ENCODE measurements around the gene MDGA2.

MDGA2 gene

GRCh38 chr14:47675466-47676314 is at the start of gene MDGA2:
TSS of gene MDGA2 (minus strand) at chr14:47675605.
- in situ Hi-C loops (cut with HindIII; ENCODE audit: low sequenced_read_pairs): no loop called here

- in situ Hi-C loops (cut with HindIII; ENCODE audit: low sequenced_read_pairs): no loop called here
Observed at GRCh38 chr14:47722929-47723693, 47.7 kb upstream of the MDGA2 start.

GRCh38 chr14:47720281-47720680 is 44.9 kb upstream of the MDGA2 start:
- in situ Hi-C loops (cut with HindIII; ENCODE audit: low sequenced_read_pairs): no loop called here

- in situ Hi-C loops (cut with HindIII; ENCODE audit: low sequenced_read_pairs): no loop called here
Observed at GRCh38 chr14:47715330-47715729, 39.9 kb upstream of the MDGA2 start.

- in situ Hi-C loops (cut with HindIII; ENCODE audit: low sequenced_read_pairs): no loop called here
Observed at GRCh38 chr14:47710581-47710980, 35.2 kb upstream of the MDGA2 start.

GRCh38 chr14:47705683-47706082 is 30.3 kb upstream of the MDGA2 start:
- in situ Hi-C loops (cut with HindIII; ENCODE audit: low sequenced_read_pairs): no loop called here

- in situ Hi-C loops (cut with HindIII; ENCODE audit: low sequenced_read_pairs): no loop called here
Observed at GRCh38 chr14:47691829-47692228, 16.4 kb upstream of the MDGA2 start.

GRCh38 chr14:47678993-47679392 is 3.6 kb upstream of the MDGA2 start:
- in situ Hi-C loops (cut with HindIII; ENCODE audit: low sequenced_read_pairs): no loop called here

GRCh38 chr14:47678157-47678556 is 2.8 kb upstream of the MDGA2 start:
- in situ Hi-C loops (cut with HindIII; ENCODE audit: low sequenced_read_pairs): no loop called here

- in situ Hi-C loops (cut with HindIII; ENCODE audit: low sequenced_read_pairs): no loop called here
Observed at GRCh38 chr14:47676315-47676617, 861 bp upstream of the MDGA2 start.

- in situ Hi-C loops (cut with HindIII; ENCODE audit: low sequenced_read_pairs): loop anchor here (25.0 kb wide), 1 partner anchor 87 kb away; no protein-coding TSS in a partner anchor
Observed at GRCh38 chr14:47674543-47675465, 601 bp downstream of the MDGA2 start.

- in situ Hi-C loops (cut with HindIII; ENCODE audit: low sequenced_read_pairs): loop anchor here (25.0 kb wide), 1 partner anchor 88 kb away; no protein-coding TSS in a partner anchor
Observed at GRCh38 chr14:47674148-47674542, 1.3 kb downstream of the MDGA2 start.

GRCh38 chr14:47665337-47666134 is 9.9 kb downstream of the MDGA2 start:
- in situ Hi-C loops (cut with HindIII; ENCODE audit: low sequenced_read_pairs): loop anchor here (25.0 kb wide), 1 partner anchor 97 kb away; no protein-coding TSS in a partner anchor

- in situ Hi-C loops (cut with HindIII; ENCODE audit: low sequenced_read_pairs): loop anchor here (25.0 kb wide), 1 partner anchor 100 kb away; no protein-coding TSS in a partner anchor
Observed at GRCh38 chr14:47662466-47662865, 12.9 kb downstream of the MDGA2 start.

GRCh38 chr14:47660158-47660557 is 15.2 kb downstream of the MDGA2 start:
- in situ Hi-C loops (cut with HindIII; ENCODE audit: low sequenced_read_pairs): loop anchor here (25.0 kb wide), 1 partner anchor 102 kb away; no protein-coding TSS in a partner anchor

GRCh38 chr14:47658041-47658440 is 17.4 kb downstream of the MDGA2 start:
- in situ Hi-C loops (cut with HindIII; ENCODE audit: low sequenced_read_pairs): loop anchor here (25.0 kb wide), 1 partner anchor 104 kb away; no protein-coding TSS in a partner anchor

- in situ Hi-C loops (cut with HindIII; ENCODE audit: low sequenced_read_pairs): loop anchor here (25.0 kb wide), 1 partner anchor 105 kb away; no protein-coding TSS in a partner anchor
Observed at GRCh38 chr14:47657143-47657542, 18.3 kb downstream of the MDGA2 start.

- in situ Hi-C loops (cut with HindIII; ENCODE audit: low sequenced_read_pairs): loop anchor here (25.0 kb wide), 1 partner anchor 111 kb away; no protein-coding TSS in a partner anchor
Observed at GRCh38 chr14:47651337-47651736, 24.1 kb downstream of the MDGA2 start.

- in situ Hi-C loops (cut with HindIII; ENCODE audit: low sequenced_read_pairs): no loop called here
Observed at GRCh38 chr14:47637753-47638152, 37.7 kb downstream of the MDGA2 start.
